ENCODE results near the gene THRA.

Gene THRA

GRCh38 chr17:40062329-40063186 is at the start of gene THRA:
THRA (plus strand) TSS chr17:40062965; CDS start chr17:40074489, 11,524 bp downstream.
- peak; percentile 65 for DNase-seq (ENCODE audit: low read depth)

- no peak for DNase-seq (ENCODE audit: low read depth)
These were observed 48.3 kb upstream of the THRA start for GRCh38 chr17:40014375-40014980.

- DNase-seq (ENCODE audit: low read depth): no peak
These were observed 47.5 kb upstream of the THRA start, which contains the start of gene CSF3 for GRCh38 chr17:40015005-40015997. CSF3 (plus strand) TSS chr17:40015440; CDS start chr17:40015475, 35 bp downstream.

- no peak for DNase-seq (ENCODE audit: low read depth)
These were observed 46.5 kb upstream of the THRA start for GRCh38 chr17:40015998-40016985.

GRCh38 chr17:40017422-40018080 is 45.2 kb upstream of the THRA start:
- no peak for DNase-seq (ENCODE audit: low read depth)

GRCh38 chr17:40018211-40019121 is 44.3 kb upstream of the THRA start:
- no peak for DNase-seq (ENCODE audit: low read depth)

GRCh38 chr17:40019140-40019991 is 43.4 kb upstream of the THRA start:
- no peak for DNase-seq (ENCODE audit: low read depth)

- DNase-seq (ENCODE audit: low read depth): no peak
These were observed 42.6 kb upstream of the THRA start for GRCh38 chr17:40020146-40020545.

- no peak for DNase-seq (ENCODE audit: low read depth)
These were observed 41.3 kb upstream of the THRA start for GRCh38 chr17:40021451-40021971.

GRCh38 chr17:40022497-40022896 is 40.3 kb upstream of the THRA start:
- DNase-seq (ENCODE audit: low read depth): no peak

GRCh38 chr17:40022961-40023541 is 39.7 kb upstream of the THRA start:
- DNase-seq (ENCODE audit: low read depth): no peak

GRCh38 chr17:40023590-40024292 is 39.0 kb upstream of the THRA start:
- DNase-seq (ENCODE audit: low read depth): no peak

- DNase-seq (ENCODE audit: low read depth): no peak
These were observed 37.9 kb upstream of the THRA start for GRCh38 chr17:40024901-40025300.

GRCh38 chr17:40025559-40025958 is 37.2 kb upstream of the THRA start:
- DNase-seq (ENCODE audit: low read depth): no peak

GRCh38 chr17:40025991-40026815 is 36.6 kb upstream of the THRA start:
- DNase-seq (ENCODE audit: low read depth): peak; percentile 44
